HepG2 (cell line): Measurements from ENCODE around the gene WNT1.

Source experiments
- CREM ChIP-seq, 2 experiments: sonication (generic) in 1 of 2; formaldehyde crosslinking in 1 of 2; IDR thresholded peaks; 2 replicates each; pipeline versions ENCODE4 v1.4.0 to v1.6.1; 2016 to 2020; ENCODE audit warnings: antibody characterized with exemption in 1 of 2, mild to moderate bottlenecking in 1 of 2, missing genetic modification reagents in 1 of 2
- GABPA ChIP-seq, 2 experiments: IDR thresholded peaks; 2 replicates each; pipeline ENCODE4 v1.6.1; 2011 to 2016; ENCODE audit warnings: low read depth in 2 of 2, low read length in 1 of 2, missing biosample characterization in 1 of 2, missing genetic modification characterization in 1 of 2
- NFE2L1 ChIP-seq: sonication (generic); formaldehyde crosslinking; IDR thresholded peaks from 2 replicates; pipeline ENCODE4 v1.4.0; 2020; ENCODE audit warnings: missing genetic modification reagents, mild to moderate bottlenecking, borderline replicate concordance
- NFIC ChIP-seq: IDR thresholded peaks from 2 replicates; pipeline ENCODE4 v1.6.1; 2012; ENCODE audit warnings: mild to moderate bottlenecking, low read length, inconsistent platforms
- SRSF9 ChIP-seq: fragments of 200-400 bp; formaldehyde crosslinking; IDR thresholded peaks from 2 replicates; pipeline ENCODE4 v1.6.1; 2018; ENCODE audit warnings: borderline replicate concordance, mild to moderate bottlenecking, low read depth, low read length; ENCODE audit not compliant: insufficient read depth, poor library complexity, severe bottlenecking

DNA sequence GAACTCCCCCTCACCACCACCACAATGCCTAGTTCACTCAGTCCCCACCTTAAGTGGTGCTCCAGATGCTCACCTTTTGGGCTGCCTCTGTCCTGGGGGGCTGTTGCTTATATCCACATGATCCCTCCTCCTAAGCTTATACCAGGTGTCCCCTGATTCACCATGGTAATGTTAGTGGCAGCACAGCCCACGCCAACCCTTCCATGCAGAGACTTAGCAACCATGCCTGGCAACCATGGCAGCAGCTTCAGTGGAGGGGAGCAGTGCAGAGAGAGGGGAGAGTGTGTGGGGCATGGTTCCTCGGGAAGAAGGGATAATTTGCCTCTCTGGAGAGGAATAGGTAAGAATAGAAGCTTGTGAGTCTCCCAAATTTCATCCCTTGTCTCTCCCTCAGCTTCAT is 22.2 kb downstream of the WNT1 start:
- TF ChIP-seq NFIC (no peak), GABPA (IDR thresholded peaks at IDR 0.05; ENCODE audit: low read depth, low read length) (no peak), GABPA (CRISPR knock-in tag; IDR thresholded peaks at IDR 0.05; ENCODE audit: low read depth) (no peak), SRSF9 (no peak), NFE2L1 (CRISPR knock-in tag) (no peak), CREM (IDR thresholded peaks at IDR 0.05) (no peak), CREM (CRISPR knock-in tag; IDR thresholded peaks at IDR 0.05) (no peak)
